ENCODE results near the gene SPINK7. TPM values are rescaled to one million over a fixed set of nuclear protein-coding genes. Genes with fewer than 3 reads are reported as not detected.
"Not testable (repeated sequence)": the region's sequence is repeated elsewhere in the genome, so short reads cannot be mapped to it uniquely, and the experiment has no call there.

Gene SPINK7
- total RNA-seq: 0.59 TPM

- DNase-seq: no peak
Observed at GRCh38 chr5:148312153-148312552, at the start of gene SPINK7. SPINK7 (plus strand) TSS chr5:148312423; CDS start chr5:148312484, 61 bp downstream.

- no peak for DNase-seq
Observed at GRCh38 chr5:148267962-148268361, 44.3 kb upstream of the SPINK7 start.

GRCh38 chr5:148268566-148268965 is 43.7 kb upstream of the SPINK7 start, which contains the start of gene SPINK13:
SPINK13 (plus strand) TSS chr5:148268794; CDS start chr5:148270073, 1,279 bp downstream.
- no peak for DNase-seq

GRCh38 chr5:148275129-148275528 is 37.1 kb upstream of the SPINK7 start:
- DNase-seq: not testable (repeated sequence)

GRCh38 chr5:148280893-148281292 is 31.3 kb upstream of the SPINK7 start:
- DNase-seq: not testable (repeated sequence)

GRCh38 chr5:148281336-148281735 is 30.9 kb upstream of the SPINK7 start:
- not testable (repeated sequence) for DNase-seq

GRCh38 chr5:148290271-148291195 is 21.7 kb upstream of the SPINK7 start:
- no peak for DNase-seq

- no peak for DNase-seq
Observed at GRCh38 chr5:148297731-148298130, 14.5 kb upstream of the SPINK7 start.

- DNase-seq: no peak
Observed at GRCh38 chr5:148306446-148306845, 5.8 kb upstream of the SPINK7 start.

GRCh38 chr5:148309019-148309418 is 3.2 kb upstream of the SPINK7 start:
- DNase-seq: no peak

- DNase-seq: no peak
Observed at GRCh38 chr5:148309746-148310145, 2.5 kb upstream of the SPINK7 start.

- no peak for DNase-seq
Observed at GRCh38 chr5:148311484-148311883, 739 bp upstream of the SPINK7 start.

GRCh38 chr5:148314187-148314586 is 2.0 kb downstream of the SPINK7 start:
- DNase-seq: no peak

- no peak for DNase-seq
Observed at GRCh38 chr5:148314731-148315130, 2.5 kb downstream of the SPINK7 start.

GRCh38 chr5:148320011-148320963 is 8.1 kb downstream of the SPINK7 start:
- not testable (repeated sequence) for DNase-seq

GRCh38 chr5:148333262-148333849 is 21.1 kb downstream of the SPINK7 start:
- no peak for DNase-seq

GRCh38 chr5:148335259-148335658 is 23.0 kb downstream of the SPINK7 start, which contains the start of gene SPINK9:
SPINK9 (plus strand) TSS chr5:148335559; CDS start chr5:148335614, 55 bp downstream.
- no peak for DNase-seq

GRCh38 chr5:148336704-148337435 is 24.6 kb downstream of the SPINK7 start:
- DNase-seq: no peak

- DNase-seq: peak; percentile 1
Observed at GRCh38 chr5:148342371-148343045, 30.3 kb downstream of the SPINK7 start.

GRCh38 chr5:148343046-148343407 is 30.8 kb downstream of the SPINK7 start:
- no peak for DNase-seq

Measured in skin of body (tissue), 2 donors.